Prostate gland (tissue), 2 donors: Measurements from ENCODE around the gene ANKRD35. TPM values are rescaled to one million over a fixed set of nuclear protein-coding genes. Genes with fewer than 3 reads are reported as not detected.
"Not testable (repeated sequence)": the region's sequence is repeated elsewhere in the genome, so short reads cannot be mapped to it uniquely, and the experiment has no call there.

ENCODE experiments used
- DNase-seq: peaks from one replicate; pipeline ENCODE4 v3.0.0-alpha.2; 2019; ENCODE audit warnings: low spot score
- H3K27ac ChIP-seq, 2 donors: fragments of 200-600 bp; sonication (generic); 2 replicates each; pipeline ENCODE4 v1.5.1; 2017 to 2019
- H3K27me3 ChIP-seq: fragments of 200-600 bp; sonication (generic); replicated peaks from 2 replicates; pipeline ENCODE4 v1.5.1; 2019; ENCODE audit not compliant: insufficient read depth
- H3K36me3 ChIP-seq, 2 donors: fragments of 200-600 bp; sonication (generic); 1 replicate in 1 of 2; 2 replicates in 1 of 2; pipeline versions ENCODE4 v1.5.1 to v1.8.1; 2017 to 2019
- H3K4me1 ChIP-seq: fragments of 200-600 bp; sonication (generic); replicated peaks from 2 replicates; pipeline ENCODE4 v1.5.1; 2019
- H3K4me3 ChIP-seq, 2 donors: fragments of 200-600 bp; sonication (generic); 2 replicates each; pipeline ENCODE4 v1.5.1; 2017 to 2019
- H3K9me3 ChIP-seq: fragments of 200-600 bp; sonication (generic); 2 replicates; pipeline ENCODE4 v1.5.1; 2017
- POLR2A ChIP-seq: fragments of 450-650 bp; IDR thresholded peaks from one replicate; pipeline ENCODE4 v1.6.1; 2016; ENCODE audit warnings: antibody characterized with exemption, mild to moderate bottlenecking
- POLR2AphosphoS5 ChIP-seq: sonication (generic); formaldehyde crosslinking; IDR thresholded peaks from one replicate; pipeline ENCODE4 v1.6.1; 2017; ENCODE audit warnings: antibody characterized with exemption
- WGBS: methylation state at CpG from one replicate; pipeline ENCODE4 v1.1.5; 2018; 5-methylcytosine and 5-hydroxymethylcytosine counted together
- intact Hi-C: fragments of 100-400 bp; cut with DNase I; formaldehyde crosslinking; loops from one replicate; pipeline ENCODE4 v1.14.2; 2022
- total RNA-seq, 2 donors: library from RNA; depleted of rRNA; stranded (reverse); fragments of >200 nt; gene quantifications; one replicate each; pipeline ENCODE4 v1.1.0, GENCODE V29; 2016
- TF ChIP-seq, protein P1 (sequence below), 4 experiments: fragments of 200-600 bp in 2 of 4; fragments of 450-650 bp in 2 of 4; sonication (generic) in 2 of 4; IDR thresholded peaks; 1 replicate in 3 of 4; 2 replicates in 1 of 4; pipeline ENCODE4 v1.5.1; 2016 to 2019; ENCODE audit warnings: antibody characterized with exemption in 4 of 4, mild to moderate bottlenecking in 2 of 4, moderate library complexity in 2 of 4

ANKRD35 gene
- total RNA-seq = 1 to 10 TPM; 6.6 to 7.5 TPM

GRCh38 chr1:145885738-145886287 lies at the start of gene ANKRD35:
TSS of gene ANKRD35 (minus strand) at chr1:145885866. CDS start at chr1:145885758, 108 bp downstream.
- intact Hi-C loops = no loop called here
- TF ChIP-seq POLR2A (peak; percentile 12), POLR2AphosphoS5 (peak; percentile 40)
- TF ChIP-seq, protein P1, sequence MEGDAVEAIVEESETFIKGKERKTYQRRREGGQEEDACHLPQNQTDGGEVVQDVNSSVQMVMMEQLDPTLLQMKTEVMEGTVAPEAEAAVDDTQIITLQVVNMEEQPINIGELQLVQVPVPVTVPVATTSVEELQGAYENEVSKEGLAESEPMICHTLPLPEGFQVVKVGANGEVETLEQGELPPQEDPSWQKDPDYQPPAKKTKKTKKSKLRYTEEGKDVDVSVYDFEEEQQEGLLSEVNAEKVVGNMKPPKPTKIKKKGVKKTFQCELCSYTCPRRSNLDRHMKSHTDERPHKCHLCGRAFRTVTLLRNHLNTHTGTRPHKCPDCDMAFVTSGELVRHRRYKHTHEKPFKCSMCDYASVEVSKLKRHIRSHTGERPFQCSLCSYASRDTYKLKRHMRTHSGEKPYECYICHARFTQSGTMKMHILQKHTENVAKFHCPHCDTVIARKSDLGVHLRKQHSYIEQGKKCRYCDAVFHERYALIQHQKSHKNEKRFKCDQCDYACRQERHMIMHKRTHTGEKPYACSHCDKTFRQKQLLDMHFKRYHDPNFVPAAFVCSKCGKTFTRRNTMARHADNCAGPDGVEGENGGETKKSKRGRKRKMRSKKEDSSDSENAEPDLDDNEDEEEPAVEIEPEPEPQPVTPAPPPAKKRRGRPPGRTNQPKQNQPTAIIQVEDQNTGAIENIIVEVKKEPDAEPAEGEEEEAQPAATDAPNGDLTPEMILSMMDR (IDR thresholded peaks at IDR 0.05) = no peak

DNA sequence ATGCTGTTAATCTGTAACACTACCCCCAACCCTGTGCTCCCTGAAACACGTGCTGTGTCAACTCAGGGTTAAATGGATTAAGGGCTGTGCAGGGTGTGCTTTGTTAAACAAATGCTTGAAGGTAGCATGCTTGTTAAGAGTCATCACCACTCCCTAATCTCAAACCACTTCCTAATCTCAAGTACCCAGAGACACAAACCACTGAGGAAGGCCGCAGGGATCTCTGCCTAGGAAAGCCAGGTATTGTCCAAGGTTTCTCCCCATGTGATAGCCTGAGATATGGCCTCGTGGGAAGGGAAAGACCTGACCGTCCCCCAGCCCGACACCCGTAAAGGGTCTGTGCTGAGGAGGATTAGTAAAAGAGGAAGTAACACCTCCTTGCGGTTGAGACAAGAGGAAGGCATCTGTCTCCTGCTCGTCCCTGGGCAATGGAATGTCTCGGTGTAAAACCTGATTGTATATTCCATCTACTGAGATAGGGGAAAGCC lies 46.9 kb upstream of the ANKRD35 start:
- H3K36me3 ChIP-seq, H3K27ac ChIP-seq, H3K27me3 ChIP-seq, H3K4me1 ChIP-seq, H3K4me3 ChIP-seq, intact Hi-C loops, DNase-seq, H3K9me3 ChIP-seq: not testable (repeated sequence)
- 53% methylated on average over 9 of the region's 9 CpGs for WGBS

More at GRCh38 chr1:145885738-145886287, at the start of gene ANKRD35:
- H3K36me3 ChIP-seq = no peaks in the 10 kb centered on the region
- peaks cover 4% of the 10 kb centered on the region for H3K4me1 ChIP-seq
- H3K27me3 ChIP-seq = no peaks in the 10 kb centered on the region
- H3K9me3 ChIP-seq = no peaks in the 10 kb centered on the region
- peak within 1 kb of the TSS; percentile 48 to 61 for H3K4me3 ChIP-seq
- DNase-seq = peak; percentile 78
- 2% methylated on average over 27 of the region's 36 CpGs for WGBS
- H3K27ac ChIP-seq = peak within 1 kb of the TSS; percentile 38 to 46

GRCh38 chr1:145927916-145928643 lies 42.4 kb upstream of the ANKRD35 start:
- Histone ChIP-seq H3K4me3 (peak overlapping the region; percentile 56 to 78), H3K9me3 (no peaks in the 10 kb centered on the region), H3K27me3 (no peaks in the 10 kb centered on the region), H3K4me1 (no peaks in the 10 kb centered on the region), H3K36me3 (no peaks in the 10 kb centered on the region), H3K27ac (peak overlapping the region; percentile 94 to 95)
- TF ChIP-seq, protein P1 (IDR thresholded peaks at IDR 0.05) = no peak
- intact Hi-C loops = no loop called here
- WGBS = 62% methylated on average over 20 of the region's 20 CpGs
- no peak for DNase-seq

DNA sequence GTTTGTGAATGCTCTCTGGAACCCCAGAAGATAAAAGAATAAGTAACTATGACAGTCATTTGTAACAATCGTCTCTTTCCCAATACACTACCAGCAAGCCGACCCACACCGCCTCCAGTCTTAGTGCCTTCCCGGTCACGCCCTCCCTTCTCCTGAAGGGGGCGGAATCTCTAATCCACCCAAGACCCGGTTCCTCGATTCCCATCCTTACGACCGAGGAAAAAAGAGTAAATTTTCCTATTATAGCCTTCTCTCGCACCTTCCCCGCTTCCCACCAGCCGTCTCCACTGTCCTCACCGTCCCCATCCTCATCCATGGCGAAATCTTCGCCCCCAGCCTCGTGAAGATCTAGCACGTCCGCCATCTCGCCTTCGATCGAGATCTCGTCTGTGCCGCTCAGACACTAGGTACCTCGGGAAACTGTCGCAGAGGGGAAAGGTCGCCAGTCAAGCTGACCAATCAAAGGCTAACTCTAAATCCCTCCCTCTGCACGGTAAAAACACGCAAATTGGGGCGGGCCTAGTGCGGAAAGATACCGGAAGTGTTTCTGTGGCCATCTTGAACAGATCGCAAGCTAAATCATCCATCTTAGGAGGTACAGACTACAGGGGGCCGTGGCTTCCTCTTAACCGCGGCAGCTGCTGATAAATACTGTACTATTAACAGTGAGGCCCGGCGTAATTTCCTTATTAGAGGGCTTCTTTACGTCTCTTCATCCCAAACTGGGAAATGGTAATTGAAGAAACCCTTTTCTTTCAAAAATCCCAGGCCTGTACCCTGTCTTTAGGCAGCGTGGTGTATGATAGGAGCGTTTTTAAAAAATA lies 41.6 kb upstream of the ANKRD35 start, which contains the start of gene RBM8A:
Gene RBM8A, minus strand, starts transcription at position 422 of the 824 bp plus-strand sequence. Its CDS starts 58 bp downstream, at position 364.
- peak; percentile 96 for DNase-seq
- under 1% methylated on average over 41 of the region's 41 CpGs for WGBS
- H3K27ac ChIP-seq = peak within 1 kb of the TSS; percentile 94 to 95
- H3K27me3 ChIP-seq = no peaks in the 10 kb centered on the region
- H3K4me1 ChIP-seq = no peaks in the 10 kb centered on the region
- H3K4me3 ChIP-seq = peak within 1 kb of the TSS; percentile 56 to 78
- intact Hi-C loops = no loop called here
- peak; percentile 100 for TF ChIP-seq POLR2AphosphoS5
- peak; percentile 99 for TF ChIP-seq POLR2A
- TF ChIP-seq, protein P1 (IDR thresholded peaks at IDR 0.05) = peak; percentile 28 to 83 (median 53)
- H3K36me3 ChIP-seq = no peaks in the 10 kb centered on the region
- H3K9me3 ChIP-seq = no peaks in the 10 kb centered on the region

GRCh38 chr1:145926686-145927062 lies 41.0 kb upstream of the ANKRD35 start:
- WGBS = 5% methylated on average over 19 of the region's 19 CpGs
- TF ChIP-seq, protein P1 (IDR thresholded peaks at IDR 0.05) = no peak
- TF ChIP-seq POLR2A (no peak), POLR2AphosphoS5 (no peak)

More at GRCh38 chr1:145926686-145927062, 41.0 kb upstream of the ANKRD35 start:
- Histone ChIP-seq H3K36me3 (no peaks in the 10 kb centered on the region), H3K27ac (peak overlapping the region; percentile 94 to 95), H3K9me3 (no peaks in the 10 kb centered on the region), H3K4me1 (no peaks in the 10 kb centered on the region), H3K4me3 (peak overlapping the region; percentile 56 to 78), H3K27me3 (no peaks in the 10 kb centered on the region)
- DNase-seq = no peak
- intact Hi-C loops = no loop called here
